ENCODE results near the gene PCDHGB7.
"Not testable (repeated sequence)": the region's sequence is repeated elsewhere in the genome, so short reads cannot be mapped to it uniquely, and the experiment has no call there.

Gene PCDHGB7

DNA sequence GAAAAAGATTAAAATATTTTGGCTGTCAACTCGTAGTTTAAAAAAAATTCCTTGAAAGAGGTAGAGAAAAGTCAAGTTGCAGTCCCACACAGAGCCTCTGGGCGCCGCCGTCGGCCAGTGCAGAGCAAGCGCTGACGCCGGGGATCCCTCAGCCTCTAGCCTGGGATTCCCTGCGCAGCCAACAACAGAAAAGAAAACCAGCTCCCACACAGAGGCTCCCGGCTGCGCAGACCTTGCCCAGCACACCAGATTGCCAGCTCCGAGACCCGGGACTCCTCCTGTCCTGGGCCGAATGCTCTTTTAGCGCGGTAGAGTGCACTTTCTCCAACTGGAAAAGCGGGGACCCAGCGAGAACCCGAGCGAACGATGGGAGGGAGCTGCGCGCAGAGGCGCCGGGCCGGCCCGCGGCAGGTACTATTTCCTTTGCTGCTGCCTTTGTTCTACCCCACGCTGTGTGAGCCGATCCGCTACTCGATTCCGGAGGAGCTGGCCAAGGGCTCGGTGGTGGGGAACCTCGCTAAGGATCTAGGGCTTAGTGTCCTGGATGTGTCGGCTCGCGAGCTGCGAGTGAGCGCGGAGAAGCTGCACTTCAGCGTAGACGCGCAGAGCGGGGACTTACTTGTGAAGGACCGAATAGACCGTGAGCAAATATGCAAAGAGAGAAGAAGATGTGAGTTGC, at the start of gene PCDHGB7:
TSS of gene PCDHGB7 (plus strand) at position 184 of the 679 bp plus-strand sequence. CDS start at position 367, 183 bp downstream.
- peak; percentile 72 for DNase-seq

DNA sequence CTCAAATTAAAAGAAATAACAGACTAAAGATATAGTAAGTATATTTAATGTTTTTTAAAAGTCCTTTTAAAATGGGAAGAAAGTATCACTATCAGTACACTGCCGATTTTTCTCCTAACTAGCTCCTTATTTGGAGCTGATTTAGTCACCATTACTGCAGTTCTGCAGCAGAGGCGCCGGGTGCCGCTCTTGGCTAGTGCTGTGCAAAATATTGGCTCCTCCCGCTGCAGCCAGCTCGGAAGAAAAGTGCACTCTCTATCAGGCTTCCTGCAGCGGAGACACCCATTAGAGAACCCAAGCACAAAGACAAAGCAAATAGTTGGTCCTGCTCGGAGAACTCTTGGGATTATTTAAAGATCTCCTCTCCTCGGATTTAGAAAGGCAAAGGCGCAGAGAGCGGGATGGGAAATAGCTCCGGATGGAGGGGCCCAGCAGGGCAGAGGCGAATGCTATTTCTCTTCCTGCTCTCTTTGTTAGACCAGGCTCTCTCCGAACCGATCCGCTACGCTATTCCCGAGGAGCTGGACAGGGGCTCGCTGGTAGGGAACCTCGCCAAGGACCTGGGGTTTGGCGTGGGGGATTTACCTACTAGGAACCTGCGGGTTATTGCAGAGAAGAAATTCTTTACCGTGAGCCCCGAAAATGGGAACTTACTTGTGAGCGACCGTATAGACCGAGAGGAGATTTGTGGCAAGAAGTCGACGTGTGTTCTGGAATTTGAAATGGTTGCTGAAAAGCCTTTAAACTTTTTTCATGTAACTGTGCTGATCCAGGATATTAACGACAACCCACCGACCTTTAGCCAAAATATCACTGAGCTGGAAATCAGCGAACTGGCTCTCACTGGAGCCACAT, 47.3 kb upstream of the PCDHGB7 start, which contains the start of gene PCDHGB3:
TSS of gene PCDHGB3 (plus strand) at position 249 of the 855 bp plus-strand sequence. CDS start at position 402, 153 bp downstream.
- DNase-seq, result no peak

DNA sequence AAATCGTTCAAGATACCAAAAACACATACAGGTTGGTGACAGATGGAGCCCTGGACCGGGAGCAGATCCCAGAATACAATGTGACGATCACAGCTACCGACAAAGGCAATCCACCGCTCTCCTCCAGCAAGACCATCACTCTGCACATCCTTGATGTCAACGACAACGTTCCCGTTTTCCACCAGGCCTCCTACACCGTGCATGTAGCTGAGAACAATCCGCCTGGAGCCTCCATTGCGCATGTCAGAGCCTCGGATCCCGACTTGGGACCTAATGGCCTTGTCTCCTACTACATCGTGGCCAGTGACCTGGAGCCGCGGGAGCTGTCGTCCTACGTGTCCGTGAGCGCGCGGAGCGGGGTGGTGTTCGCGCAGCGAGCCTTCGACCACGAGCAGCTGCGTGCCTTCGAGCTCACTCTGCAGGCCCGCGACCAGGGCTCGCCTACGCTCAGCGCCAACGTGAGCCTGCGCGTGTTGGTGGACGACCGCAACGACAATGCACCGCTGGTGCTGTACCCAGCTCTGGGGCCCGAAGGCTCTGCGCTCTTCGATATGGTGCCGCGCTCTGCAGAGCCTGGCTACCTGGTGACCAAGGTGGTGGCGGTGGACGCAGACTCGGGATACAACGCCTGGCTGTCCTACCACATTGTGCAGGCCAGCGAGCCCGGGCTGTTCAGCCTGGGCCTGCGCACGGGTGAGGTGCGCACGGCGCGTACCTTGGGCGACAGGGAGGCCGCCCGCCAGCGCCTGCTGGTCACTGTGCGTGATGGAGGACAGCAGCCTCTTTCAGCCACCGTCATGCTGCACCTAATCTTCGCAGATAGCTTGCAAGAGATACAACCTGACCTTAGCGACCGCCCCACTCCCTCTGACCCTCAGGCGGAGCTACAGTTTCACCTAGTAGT, 45.7 kb upstream of the PCDHGB7 start:
- DNase-seq, result no peak

DNA sequence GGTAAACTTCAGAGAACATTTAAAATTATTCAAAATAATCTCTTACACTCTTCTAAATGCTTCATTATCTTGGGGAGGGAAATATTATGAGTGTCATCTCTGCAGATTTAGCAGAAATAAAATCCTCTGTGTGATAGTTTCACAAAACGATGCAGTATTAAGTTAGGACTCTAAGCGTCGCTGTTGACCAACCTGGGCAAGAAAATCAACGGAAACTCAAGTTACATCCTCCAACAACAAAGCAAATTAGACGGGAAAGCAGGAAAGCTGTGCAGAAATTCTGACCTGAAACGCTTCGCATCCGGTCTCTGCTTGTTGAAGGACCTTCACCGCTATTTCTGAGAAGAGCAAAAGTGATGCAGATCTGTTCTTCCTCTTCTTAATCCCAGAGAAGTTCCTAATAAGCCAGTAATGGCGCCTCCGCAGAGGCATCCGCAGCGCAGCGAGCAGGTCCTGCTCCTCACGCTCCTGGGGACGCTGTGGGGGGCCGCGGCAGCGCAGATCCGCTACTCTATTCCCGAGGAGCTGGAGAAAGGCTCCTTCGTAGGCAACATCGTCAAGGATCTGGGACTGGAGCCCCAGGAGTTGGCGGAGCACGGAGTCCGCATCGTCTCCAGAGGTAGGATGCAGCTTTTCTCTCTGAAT, 43.7 kb upstream of the PCDHGB7 start, which contains the start of gene PCDHGA6:
TSS of gene PCDHGA6 (plus strand) at position 219 of the 645 bp plus-strand sequence. CDS start at position 412, 193 bp downstream.
- DNase-seq, result no peak

DNA sequence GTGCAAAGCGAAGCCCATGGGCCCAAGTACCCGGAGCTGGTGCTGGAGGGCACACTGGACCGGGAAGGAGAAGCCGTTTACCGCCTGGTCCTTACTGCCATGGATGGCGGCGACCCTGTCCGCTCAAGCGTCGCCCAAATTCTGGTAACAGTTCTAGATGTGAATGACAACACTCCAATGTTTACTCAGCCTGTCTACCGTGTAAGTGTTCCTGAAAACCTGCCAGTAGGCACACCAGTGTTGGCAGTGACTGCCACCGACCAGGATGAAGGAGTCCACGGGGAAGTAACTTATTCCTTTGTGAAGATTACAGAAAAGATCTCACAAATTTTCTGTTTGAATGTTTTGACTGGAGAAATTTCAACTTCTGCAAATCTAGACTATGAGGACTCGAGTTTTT, 42.9 kb upstream of the PCDHGB7 start:
- no peak for DNase-seq

DNA sequence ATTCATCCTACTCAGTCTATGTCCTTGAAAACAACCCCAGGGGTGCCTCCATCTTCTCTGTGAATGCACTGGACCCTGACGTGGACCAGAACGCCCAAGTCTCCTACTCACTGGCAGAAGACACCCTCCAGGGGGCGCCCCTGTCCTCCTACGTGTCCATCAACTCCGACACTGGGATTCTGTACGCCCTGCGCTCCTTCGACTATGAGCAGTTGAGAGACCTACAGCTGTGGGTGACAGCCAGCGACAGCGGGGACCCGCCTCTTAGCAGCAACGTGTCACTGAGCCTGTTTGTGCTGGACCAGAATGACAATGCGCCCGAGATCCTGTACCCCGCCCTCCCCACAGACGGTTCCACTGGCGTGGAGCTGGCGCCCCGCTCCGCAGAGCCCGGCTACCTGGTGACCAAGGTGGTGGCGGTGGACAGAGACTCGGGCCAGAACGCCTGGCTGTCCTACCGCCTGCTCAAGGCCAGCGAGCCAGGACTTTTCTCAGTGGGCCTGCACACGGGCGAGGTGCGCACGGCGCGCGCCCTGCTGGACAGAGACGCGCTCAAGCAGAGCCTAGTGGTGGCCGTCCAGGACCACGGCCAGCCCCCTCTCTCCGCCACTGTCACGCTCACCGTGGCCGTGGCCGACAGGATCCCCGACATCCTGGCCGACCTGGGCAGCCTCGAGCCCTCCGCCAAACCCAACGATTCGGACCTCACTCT, 41.9 kb upstream of the PCDHGB7 start:
- DNase-seq, result not testable (repeated sequence)

DNA sequence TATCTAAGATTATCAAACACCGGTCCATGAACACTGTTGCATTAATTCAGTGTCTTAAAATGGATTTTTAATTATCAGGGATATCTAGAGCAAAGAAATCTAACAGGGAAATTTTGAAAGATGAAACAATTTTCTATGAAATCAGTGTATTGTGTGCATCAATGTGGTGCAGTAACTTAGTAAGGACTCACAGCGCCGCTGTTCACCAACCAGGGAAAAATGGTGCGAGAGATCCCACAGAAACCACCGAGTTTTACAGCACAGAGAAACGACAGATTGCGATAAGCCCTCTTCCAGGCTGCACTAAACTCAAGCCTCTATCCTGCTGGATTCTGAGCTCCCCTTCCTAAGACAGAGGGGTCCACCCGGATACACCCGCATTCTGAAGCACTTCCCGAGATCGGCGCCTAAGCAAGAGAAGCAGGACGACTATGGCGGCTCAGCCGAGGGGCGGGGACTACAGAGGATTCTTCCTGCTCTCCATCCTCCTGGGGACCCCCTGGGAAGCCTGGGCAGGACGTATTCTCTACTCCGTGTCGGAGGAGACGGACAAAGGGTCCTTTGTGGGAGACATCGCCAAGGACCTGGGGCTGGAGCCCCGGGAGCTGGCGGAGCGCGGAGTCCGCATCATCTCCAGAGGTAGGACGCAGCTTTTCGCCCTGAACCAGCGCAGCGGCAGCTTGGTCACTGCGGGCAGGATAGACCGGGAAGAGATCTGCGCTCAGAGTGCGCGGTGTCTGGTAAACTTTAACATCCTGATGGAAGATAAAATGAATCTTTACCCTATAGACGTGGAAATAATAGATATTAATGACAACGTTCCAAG, 34.8 kb upstream of the PCDHGB7 start, which contains the start of gene PCDHGA7:
TSS of gene PCDHGA7 (plus strand) at position 274 of the 826 bp plus-strand sequence. CDS start at position 432, 158 bp downstream.
- DNase-seq, result no peak

DNA sequence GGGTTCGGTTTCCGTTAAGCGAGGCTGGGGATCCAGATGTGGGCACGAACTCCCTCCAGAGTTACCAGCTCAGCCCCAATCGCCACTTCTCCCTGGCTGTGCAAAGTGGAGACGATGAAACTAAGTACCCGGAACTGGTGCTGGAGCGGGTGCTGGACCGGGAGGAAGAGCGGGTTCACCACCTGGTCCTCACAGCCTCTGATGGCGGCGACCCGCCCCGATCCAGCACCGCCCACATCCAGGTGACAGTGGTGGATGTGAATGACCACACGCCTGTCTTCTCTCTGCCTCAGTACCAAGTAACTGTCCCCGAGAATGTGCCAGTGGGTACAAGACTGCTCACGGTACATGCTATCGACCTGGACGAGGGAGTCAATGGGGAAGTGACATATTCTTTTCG, 34.1 kb upstream of the PCDHGB7 start:
- no peak for DNase-seq

DNA sequence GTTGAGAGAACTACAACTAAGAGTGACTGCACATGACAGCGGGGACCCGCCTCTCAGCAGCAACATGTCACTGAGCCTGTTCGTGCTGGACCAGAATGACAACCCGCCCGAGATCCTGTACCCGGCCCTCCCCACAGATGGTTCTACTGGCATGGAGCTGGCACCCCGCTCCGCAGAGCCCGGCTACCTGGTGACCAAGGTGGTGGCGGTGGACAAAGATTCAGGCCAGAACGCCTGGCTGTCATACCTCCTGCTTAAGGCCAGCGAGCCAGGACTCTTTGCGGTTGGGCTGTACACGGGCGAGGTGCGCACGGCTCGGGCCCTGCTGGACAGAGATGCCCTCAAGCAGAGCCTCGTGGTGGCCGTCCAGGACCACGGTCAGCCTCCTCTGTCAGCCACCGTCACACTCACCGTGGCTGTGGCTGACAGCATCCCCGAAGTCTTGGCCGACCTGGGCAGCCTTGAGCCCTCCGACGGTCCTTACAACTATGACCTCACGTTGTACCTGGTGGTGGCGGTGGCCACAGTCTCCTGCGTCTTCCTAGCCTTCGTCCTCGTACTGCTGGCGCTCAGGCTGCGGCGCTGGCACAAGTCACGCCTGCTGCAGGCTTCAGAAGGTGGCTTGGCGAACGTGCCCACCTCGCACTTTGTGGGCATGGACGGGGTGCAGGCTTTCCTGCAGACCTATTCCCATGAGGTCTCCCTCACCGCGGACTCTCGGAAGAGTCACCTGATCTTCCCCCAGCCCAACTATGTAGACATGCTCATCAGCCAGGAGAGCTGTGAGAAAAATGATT, 32.8 kb upstream of the PCDHGB7 start:
- DNase-seq, result no peak

DNA sequence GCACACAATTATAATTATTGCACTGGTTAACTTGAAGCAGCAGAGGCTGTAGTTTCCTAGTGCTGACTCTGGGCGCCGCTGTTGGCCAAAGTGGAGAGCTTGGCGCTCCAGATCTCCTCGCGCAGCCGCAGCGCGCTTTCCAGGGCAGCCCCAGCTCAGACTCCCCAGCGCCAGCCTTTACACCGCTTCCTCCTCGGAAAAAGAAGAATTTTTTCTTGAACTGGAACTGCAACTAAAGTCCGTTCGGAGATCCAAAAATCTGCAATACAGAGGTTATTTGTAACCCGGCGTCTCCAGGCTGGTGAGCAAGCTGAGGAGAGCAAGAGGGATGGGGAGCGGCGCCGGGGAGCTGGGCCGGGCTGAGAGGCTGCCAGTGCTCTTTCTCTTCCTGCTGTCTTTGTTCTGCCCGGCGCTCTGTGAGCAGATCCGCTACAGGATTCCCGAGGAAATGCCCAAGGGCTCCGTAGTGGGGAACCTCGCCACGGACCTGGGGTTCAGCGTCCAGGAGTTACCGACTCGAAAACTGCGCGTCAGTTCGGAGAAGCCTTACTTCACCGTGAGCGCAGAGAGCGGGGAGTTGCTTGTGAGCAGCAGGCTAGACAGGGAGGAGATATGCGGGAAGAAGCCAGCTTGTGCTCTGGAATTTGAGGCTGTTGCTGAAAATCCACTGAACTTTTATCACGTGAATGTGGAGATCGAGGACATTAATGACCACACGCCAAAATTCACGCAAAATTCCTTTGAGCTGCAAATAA, 29.7 kb upstream of the PCDHGB7 start, which contains the start of gene PCDHGB4:
TSS of gene PCDHGB4 (plus strand) at position 142 of the 755 bp plus-strand sequence. CDS start at position 329, 187 bp downstream.
- not testable (repeated sequence) for DNase-seq

DNA sequence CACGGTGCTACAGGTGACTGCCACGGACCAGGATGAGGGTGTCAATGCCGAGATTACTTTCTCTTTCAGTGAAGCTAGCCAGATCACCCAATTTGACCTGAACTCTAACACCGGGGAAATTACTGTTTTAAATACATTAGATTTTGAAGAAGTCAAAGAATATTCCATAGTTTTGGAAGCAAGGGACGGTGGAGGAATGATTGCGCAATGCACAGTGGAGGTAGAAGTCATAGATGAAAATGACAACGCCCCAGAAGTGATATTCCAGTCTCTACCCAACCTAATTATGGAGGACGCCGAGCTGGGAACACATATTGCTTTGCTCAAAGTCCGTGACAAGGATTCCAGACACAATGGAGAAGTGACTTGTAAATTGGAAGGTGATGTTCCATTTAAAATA, 28.8 kb upstream of the PCDHGB7 start:
- no peak for DNase-seq

DNA sequence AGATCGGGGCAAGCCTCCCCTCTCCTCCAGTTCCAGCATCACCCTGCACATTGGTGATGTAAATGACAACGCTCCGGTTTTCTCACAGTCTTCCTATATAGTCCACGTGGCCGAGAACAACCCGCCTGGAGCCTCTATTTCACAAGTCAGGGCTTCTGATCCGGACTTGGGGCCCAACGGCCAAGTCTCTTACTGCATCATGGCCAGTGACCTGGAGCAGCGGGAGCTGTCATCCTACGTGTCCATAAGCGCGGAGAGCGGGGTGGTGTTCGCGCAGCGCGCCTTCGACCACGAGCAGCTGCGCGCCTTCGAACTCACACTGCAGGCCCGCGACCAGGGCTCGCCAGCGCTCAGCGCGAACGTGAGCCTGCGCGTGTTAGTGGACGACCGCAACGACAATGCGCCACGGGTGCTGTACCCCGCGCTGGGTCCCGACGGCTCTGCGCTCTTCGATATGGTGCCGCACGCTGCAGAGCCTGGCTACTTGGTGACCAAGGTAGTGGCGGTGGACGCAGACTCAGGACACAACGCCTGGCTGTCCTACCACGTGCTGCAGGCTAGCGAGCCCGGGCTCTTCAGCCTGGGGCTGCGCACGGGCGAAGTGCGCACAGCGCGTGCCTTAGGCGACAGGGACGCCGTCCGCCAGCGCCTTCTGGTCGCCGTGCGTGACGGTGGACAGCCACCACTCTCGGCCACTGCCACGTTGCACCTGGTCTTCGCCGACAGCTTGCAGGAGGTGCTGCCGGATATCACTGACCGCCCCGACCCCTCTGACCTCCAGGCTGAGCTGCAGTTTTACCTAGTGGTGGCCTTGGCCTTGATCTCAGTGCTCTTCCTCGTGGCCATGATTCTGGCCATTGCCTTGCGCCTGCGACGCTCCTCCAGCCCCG, 28.1 kb upstream of the PCDHGB7 start:
- no peak for DNase-seq

DNA sequence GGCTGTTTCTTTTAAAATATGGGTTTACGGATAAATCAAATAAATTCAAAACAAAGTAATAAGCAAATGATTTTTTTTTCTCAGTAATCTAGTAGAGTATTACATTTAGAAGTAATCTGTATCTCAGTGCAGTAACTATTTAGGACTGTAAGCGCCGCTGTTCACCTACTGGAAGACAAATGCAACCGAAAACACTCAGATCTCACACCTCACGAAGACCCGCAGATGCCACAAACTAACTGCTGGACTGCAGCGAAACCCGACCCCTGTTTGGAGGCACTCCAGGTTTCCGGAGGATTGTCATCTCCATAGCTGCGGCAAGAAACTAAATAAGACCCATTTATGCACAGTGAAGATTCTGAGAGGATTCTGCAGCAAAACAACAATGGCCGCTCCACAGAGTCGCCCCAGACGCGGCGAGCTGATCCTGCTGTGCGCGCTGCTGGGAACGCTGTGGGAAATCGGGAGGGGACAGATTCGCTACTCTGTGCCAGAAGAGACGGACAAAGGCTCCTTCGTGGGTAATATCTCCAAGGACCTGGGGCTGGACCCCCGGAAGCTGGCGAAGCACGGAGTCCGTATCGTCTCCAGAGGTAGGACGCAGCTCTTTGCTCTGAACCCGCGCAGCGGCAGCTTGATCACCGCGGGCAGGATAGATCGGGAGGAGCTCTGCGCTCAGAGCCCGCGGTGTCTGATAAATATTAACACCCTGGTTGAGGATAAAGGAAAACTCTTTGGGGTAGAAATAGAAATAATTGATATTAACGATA, 24.9 kb upstream of the PCDHGB7 start, which contains the start of gene PCDHGA8:
TSS of gene PCDHGA8 (plus strand) at position 205 of the 770 bp plus-strand sequence. CDS start at position 386, 181 bp downstream.
- DNase-seq, result no peak

DNA sequence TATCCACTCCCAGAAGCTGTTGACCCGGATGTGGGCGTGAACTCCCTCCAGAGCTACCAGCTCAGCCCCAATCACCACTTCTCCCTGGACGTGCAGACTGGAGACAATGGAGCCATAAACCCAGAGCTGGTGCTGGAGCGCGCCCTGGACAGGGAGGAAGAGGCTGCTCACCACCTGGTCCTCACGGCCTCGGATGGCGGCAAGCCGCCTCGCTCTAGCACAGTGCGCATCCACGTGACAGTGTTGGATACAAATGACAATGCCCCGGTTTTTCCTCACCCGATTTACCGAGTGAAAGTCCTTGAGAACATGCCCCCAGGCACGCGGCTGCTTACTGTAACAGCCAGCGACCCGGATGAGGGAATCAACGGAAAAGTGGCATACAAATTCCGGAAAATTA, 24.2 kb upstream of the PCDHGB7 start:
- DNase-seq, result no peak

DNA sequence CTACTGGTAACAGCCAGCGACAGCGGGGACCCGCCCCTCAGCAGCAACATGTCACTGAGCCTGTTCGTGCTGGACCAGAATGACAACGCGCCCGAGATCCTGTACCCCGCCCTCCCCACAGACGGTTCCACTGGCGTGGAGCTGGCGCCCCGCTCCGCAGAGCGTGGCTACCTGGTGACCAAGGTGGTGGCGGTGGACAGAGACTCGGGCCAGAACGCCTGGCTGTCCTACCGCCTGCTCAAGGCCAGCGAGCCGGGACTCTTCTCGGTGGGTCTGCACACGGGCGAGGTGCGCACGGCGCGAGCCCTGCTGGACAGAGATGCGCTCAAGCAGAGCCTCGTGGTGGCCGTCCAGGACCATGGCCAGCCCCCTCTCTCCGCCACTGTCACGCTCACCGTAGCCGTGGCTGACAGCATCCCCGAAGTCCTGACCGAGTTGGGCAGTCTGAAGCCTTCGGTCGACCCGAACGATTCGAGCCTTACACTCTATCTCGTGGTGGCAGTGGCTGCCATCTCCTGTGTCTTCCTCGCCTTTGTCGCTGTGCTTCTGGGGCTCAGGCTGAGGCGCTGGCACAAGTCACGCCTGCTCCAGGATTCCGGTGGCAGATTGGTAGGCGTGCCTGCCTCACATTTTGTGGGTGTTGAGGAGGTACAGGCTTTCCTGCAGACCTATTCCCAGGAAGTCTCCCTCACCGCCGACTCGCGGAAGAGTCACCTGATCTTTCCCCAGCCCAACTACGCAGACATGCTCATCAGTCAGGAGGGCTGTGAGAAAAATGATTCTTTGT, 22.9 kb upstream of the PCDHGB7 start:
- not testable (repeated sequence) for DNase-seq

All from kidney glomerular epithelial cell (primary cell).